Endodermal cell (in vitro differentiated cells): Measurements from ENCODE around the gene TCF7L2. TPM values are rescaled to one million over a fixed set of nuclear protein-coding genes. Genes with fewer than 3 reads are reported as not detected.

Experiments
- DNase-seq: peaks from one replicate; pipeline ENCODE4 v3.0.0-alpha.2; 2017
- H3K27ac ChIP-seq: 2 replicates; pipeline ENCODE4 v1.5.1; 2013; ENCODE audit warnings: mild to moderate bottlenecking, low read depth, low read length, moderate library complexity
- H3K27me3 ChIP-seq: 2 replicates; pipeline ENCODE4 v1.6.1; 2013; ENCODE audit warnings: mild to moderate bottlenecking, low read length, moderate library complexity; ENCODE audit not compliant: insufficient read depth, control insufficient read depth, poor library complexity, severe bottlenecking
- H3K36me3 ChIP-seq: 2 replicates; pipeline ENCODE4 v1.7.0; 2013; ENCODE audit warnings: mild to moderate bottlenecking, low read length, moderate library complexity; ENCODE audit not compliant: control insufficient read depth, insufficient read depth
- H3K4me1 ChIP-seq: one replicate; pipeline ENCODE4 v1.7.0; 2013; ENCODE audit warnings: low read length; ENCODE audit not compliant: control insufficient read depth, insufficient read depth
- H3K4me3 ChIP-seq: 2 replicates; pipeline ENCODE4 v1.5.1; 2013; ENCODE audit warnings: mild to moderate bottlenecking, low read length, moderate library complexity
- H3K9ac ChIP-seq: 2 replicates; pipeline ENCODE4 v1.6.1; 2013; ENCODE audit warnings: mild to moderate bottlenecking, low read length, moderate library complexity; ENCODE audit not compliant: poor library complexity, severe bottlenecking; ENCODE audit errors: extremely low read depth
- H3K9me3 ChIP-seq: 2 replicates; pipeline ENCODE4 v1.6.1; 2013; ENCODE audit warnings: mild to moderate bottlenecking, low read length, moderate library complexity; ENCODE audit not compliant: control insufficient read depth
- H3K27ac Mint-ChIP-seq: 2 replicates; pipeline ENCODE4 v1.8.0; 2020; ENCODE audit warnings: mixed read lengths
- H3K27me3 Mint-ChIP-seq: 2 replicates; pipeline ENCODE4 v1.8.0; 2021; ENCODE audit warnings: mild to moderate bottlenecking, mixed read lengths; ENCODE audit not compliant: insufficient read depth
- H3K36me3 Mint-ChIP-seq: 2 replicates; pipeline ENCODE4 v1.8.0; 2020; ENCODE audit warnings: low read depth, mixed read lengths
- H3K4me1 Mint-ChIP-seq: 2 replicates; pipeline ENCODE4 v1.8.0; 2020; ENCODE audit warnings: mixed read lengths
- H3K4me3 Mint-ChIP-seq: 2 replicates; pipeline ENCODE4 v1.8.0; 2020; ENCODE audit warnings: mild to moderate bottlenecking, moderate library complexity, mixed read lengths
- H3K9me3 Mint-ChIP-seq: 2 replicates; pipeline ENCODE4 v1.8.0; 2020; ENCODE audit warnings: mild to moderate bottlenecking, mixed read lengths
- CTCF ChIP-seq: fragments of 200-600 bp; sonication (generic); conservative IDR thresholded peaks from 2 replicates; pipeline ENCODE4 v1.5.0; 2021; ENCODE audit warnings: antibody characterized with exemption, mild to moderate bottlenecking
- WGBS, 2 experiments: methylation state at CpG; one replicate each; pipeline versions ENCODE4 v1.1.5 to v1.1.7; 2013; ENCODE audit warnings: missing lambda C conversion rate in 2 of 2, mixed read lengths in 1 of 2; ENCODE audit not compliant: insufficient coverage in 1 of 2, insufficient read length in 1 of 2; 5-methylcytosine and 5-hydroxymethylcytosine counted together
- total RNA-seq, 2 donors: library from RNA; stranded (reverse); fragmentation: NEBNext Ultra II Directional in 1 of 2; extraction: Animal tissue kit (Norgen Biotek cat#: 25700) in 1 of 2; gene quantifications; 2 replicates in 1 of 2; 3 replicates in 1 of 2; pipeline ENCODE4 v1.2.1, GENCODE V29; 2021

TCF7L2 gene
- total RNA-seq, 2 donors from 2014 or later: 73.2 to 105 TPM

- Mint-ChIP-seq H3K27ac (no peak overlapping the region), H3K4me1 (peaks cover 29% of the 10 kb centered on the region), H3K36me3 (no peaks in the 10 kb centered on the region), H3K4me3 (no peak overlapping the region), H3K27me3 (peaks cover 76% of the 10 kb centered on the region), H3K9me3 (no peaks in the 10 kb centered on the region)
- H3K4me3 ChIP-seq: no peak overlapping the region
- H3K27me3 ChIP-seq: peaks cover 26% of the 10 kb centered on the region
- WGBS, 2 experiments: 78 to 86% methylated on average over 3 to 7 of the region's 7 CpGs
- no peak for DNase-seq
- no peak overlapping the region for H3K9ac ChIP-seq
- H3K4me1 ChIP-seq: peaks cover 2% of the 10 kb centered on the region
- no peak for TF ChIP-seq CTCF
- no peaks in the 10 kb centered on the region for H3K9me3 ChIP-seq
- H3K36me3 ChIP-seq: no peaks in the 10 kb centered on the region
- no peak overlapping the region for H3K27ac ChIP-seq
Measured at GRCh38 chr10:112914288-112914952, 35.6 kb upstream of the TCF7L2 start.

- H3K27me3 Mint-ChIP-seq: peaks cover 73% of the 10 kb centered on the region
- Histone ChIP-seq H3K36me3 (no peaks in the 10 kb centered on the region), H3K27ac (no peak overlapping the region), H3K4me3 (no peak overlapping the region), H3K27me3 (peaks cover 26% of the 10 kb centered on the region), H3K4me1 (peaks cover 2% of the 10 kb centered on the region), H3K9ac (no peak overlapping the region), H3K9me3 (no peaks in the 10 kb centered on the region)
- H3K36me3 Mint-ChIP-seq: no peaks in the 10 kb centered on the region
- TF ChIP-seq CTCF: no peak
- H3K4me3 Mint-ChIP-seq: no peak overlapping the region
- no peak for DNase-seq
- 50 to 64% methylated on average over 7 to 11 of the region's 11 CpGs for WGBS, 2 experiments
- H3K9me3 Mint-ChIP-seq: no peaks in the 10 kb centered on the region
- peaks cover 31% of the 10 kb centered on the region for H3K4me1 Mint-ChIP-seq
- no peak overlapping the region for H3K27ac Mint-ChIP-seq
Measured at GRCh38 chr10:112915590-112916572, 34.2 kb upstream of the TCF7L2 start.

- Mint-ChIP-seq H3K27ac (no peak overlapping the region), H3K27me3 (peaks cover 73% of the 10 kb centered on the region), H3K4me1 (peaks cover 29% of the 10 kb centered on the region), H3K36me3 (no peaks in the 10 kb centered on the region), H3K9me3 (no peaks in the 10 kb centered on the region), H3K4me3 (no peak overlapping the region)
- Histone ChIP-seq H3K4me1 (peaks cover 2% of the 10 kb centered on the region), H3K9me3 (no peaks in the 10 kb centered on the region), H3K27ac (no peak overlapping the region), H3K36me3 (no peaks in the 10 kb centered on the region), H3K4me3 (no peak overlapping the region), H3K27me3 (peaks cover 26% of the 10 kb centered on the region), H3K9ac (no peak overlapping the region)
- 83 to 90% methylated on average over 2 of the region's 3 CpGs for WGBS, 2 experiments
- TF ChIP-seq CTCF: no peak
- DNase-seq: no peak
Measured at GRCh38 chr10:112917681-112918080, 32.4 kb upstream of the TCF7L2 start.
